Measurements from ENCODE around the gene C1orf115.

DNA sequence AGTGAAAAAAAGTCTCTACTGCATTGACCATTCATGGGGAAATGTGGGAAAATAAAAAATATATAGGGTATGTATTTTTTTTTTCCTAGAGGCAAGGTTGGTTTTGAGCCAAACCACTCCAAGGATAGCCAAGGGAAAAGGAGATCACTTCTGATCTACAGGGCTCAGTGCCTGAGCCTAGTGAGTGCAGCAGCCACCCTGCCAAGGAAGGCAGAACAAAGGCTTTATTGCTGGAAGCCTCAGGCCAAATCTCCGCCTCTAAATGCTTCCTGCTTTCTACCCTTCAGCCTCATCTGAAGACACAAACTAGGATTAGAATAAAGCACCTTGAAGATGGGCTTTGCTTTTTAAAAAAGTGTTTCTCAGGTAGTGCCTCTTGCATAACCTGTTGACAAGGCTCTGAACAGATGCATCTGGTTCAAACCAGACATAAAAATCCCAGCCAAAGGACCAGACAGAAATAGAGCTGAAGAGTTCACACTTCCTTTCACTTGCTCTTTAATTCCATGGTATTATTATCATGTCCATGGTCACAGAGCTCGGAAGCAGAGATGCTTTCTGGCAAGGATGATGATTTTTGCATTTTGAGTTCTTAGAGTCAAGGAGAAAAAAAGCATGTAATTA is 10.5 kb downstream of the C1orf115 start:
- TF ChIP-seq POLR2A (IDR thresholded peaks at IDR 0.05): no peak
- TF ChIP-seq, protein P1, sequence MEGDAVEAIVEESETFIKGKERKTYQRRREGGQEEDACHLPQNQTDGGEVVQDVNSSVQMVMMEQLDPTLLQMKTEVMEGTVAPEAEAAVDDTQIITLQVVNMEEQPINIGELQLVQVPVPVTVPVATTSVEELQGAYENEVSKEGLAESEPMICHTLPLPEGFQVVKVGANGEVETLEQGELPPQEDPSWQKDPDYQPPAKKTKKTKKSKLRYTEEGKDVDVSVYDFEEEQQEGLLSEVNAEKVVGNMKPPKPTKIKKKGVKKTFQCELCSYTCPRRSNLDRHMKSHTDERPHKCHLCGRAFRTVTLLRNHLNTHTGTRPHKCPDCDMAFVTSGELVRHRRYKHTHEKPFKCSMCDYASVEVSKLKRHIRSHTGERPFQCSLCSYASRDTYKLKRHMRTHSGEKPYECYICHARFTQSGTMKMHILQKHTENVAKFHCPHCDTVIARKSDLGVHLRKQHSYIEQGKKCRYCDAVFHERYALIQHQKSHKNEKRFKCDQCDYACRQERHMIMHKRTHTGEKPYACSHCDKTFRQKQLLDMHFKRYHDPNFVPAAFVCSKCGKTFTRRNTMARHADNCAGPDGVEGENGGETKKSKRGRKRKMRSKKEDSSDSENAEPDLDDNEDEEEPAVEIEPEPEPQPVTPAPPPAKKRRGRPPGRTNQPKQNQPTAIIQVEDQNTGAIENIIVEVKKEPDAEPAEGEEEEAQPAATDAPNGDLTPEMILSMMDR (IDR thresholded peaks at IDR 0.05): no peak
